PC-3 (cell line): ENCODE measurements around the gene GPR132. TPM values are rescaled to one million over a fixed set of nuclear protein-coding genes. Genes with fewer than 3 reads are reported as not detected.

Experiments
- ATAC-seq: fragments of 200-7000 bp; cut with Tn5 transposase; 2 replicates; pipeline ENCODE4 v1.9.1; 2020; ENCODE audit warnings: mild to moderate bottlenecking, moderate library complexity
- BruUV-seq: library from RNA; stranded (reverse); fragments of 400-500 nt; replicated peaks from 2 replicates; lab custom pipeline; 2021; lab: Mats Ljungman, UMichigan
- CTCF ChIA-PET: fragments of 300-600 bp; sonication (Branson Sonifier 250); formaldehyde crosslinking; loops from one replicate; lab custom pipeline; 2022; ENCODE audit warnings: antibody characterized with exemption; lab: Charles Lee
- POLR2A ChIA-PET: fragments of 300-600 bp; sonication (Branson Sonifier 250); formaldehyde crosslinking; loops from one replicate; lab custom pipeline; 2022; ENCODE audit warnings: antibody characterized with exemption; ENCODE audit not compliant: unreplicated experiment; lab: Charles Lee
- DNase-seq: peaks from one replicate; pipeline ENCODE4 v3.0.0-alpha.2; 2015
- H2AFZ ChIP-seq: fragments of 300-600 bp; sonication (generic); 2 replicates; pipeline ENCODE4 v1.6.0; 2016; ENCODE audit warnings: antibody characterized with exemption, low read length
- H3F3A ChIP-seq: fragments of 300-600 bp; sonication (generic); one replicate; pipeline ENCODE4 v1.6.0; 2017; ENCODE audit warnings: antibody characterized with exemption, low read length, control low read depth, mild to moderate bottlenecking; ENCODE audit not compliant: unreplicated experiment
- H3K27ac ChIP-seq: fragments of 300-600 bp; sonication (generic); 2 replicates; pipeline ENCODE4 v1.5.1; 2016; ENCODE audit warnings: mild to moderate bottlenecking, low read length
- H3K27me3 ChIP-seq: fragments of 300-600 bp; sonication (generic); 2 replicates; pipeline ENCODE4 v1.6.1; 2016; ENCODE audit warnings: low read length, mixed read lengths
- H3K36me3 ChIP-seq: fragments of 300-600 bp; sonication (generic); 2 replicates; pipeline ENCODE4 v1.6.1; 2016; ENCODE audit warnings: low read depth, mixed run types, low read length, mixed read lengths
- H3K4me1 ChIP-seq: fragments of 300-600 bp; sonication (generic); 2 replicates; pipeline ENCODE4 v1.5.1; 2016; ENCODE audit warnings: low read length; ENCODE audit not compliant: insufficient read depth
- H3K4me2 ChIP-seq: fragments of 300-600 bp; sonication (generic); 2 replicates; pipeline ENCODE4 v1.6.0; 2016; ENCODE audit warnings: low read length
- H3K4me3 ChIP-seq: fragments of 300-600 bp; sonication (generic); 2 replicates; pipeline ENCODE4 v1.5.1; 2016; ENCODE audit warnings: mild to moderate bottlenecking, low read length, mixed read lengths
- H3K79me2 ChIP-seq: fragments of 300-600 bp; sonication (generic); 2 replicates; pipeline ENCODE4 v1.6.1; 2017; ENCODE audit warnings: low read length, mixed read lengths
- H3K9ac ChIP-seq: fragments of 300-600 bp; sonication (generic); 2 replicates; pipeline ENCODE4 v1.6.0; 2016; ENCODE audit warnings: mild to moderate bottlenecking, low read length
- H3K9me2 ChIP-seq: fragments of 300-600 bp; sonication (generic); replicated peaks from 2 replicates; pipeline ENCODE4 v1.6.1; 2016; ENCODE audit warnings: mixed run types, low read length, mixed read lengths
- H3K9me3 ChIP-seq: fragments of 300-600 bp; sonication (generic); 2 replicates; pipeline ENCODE4 v1.6.1; 2016; ENCODE audit warnings: low read length, mixed read lengths
- H4K20me1 ChIP-seq: fragments of 300-600 bp; sonication (generic); 2 replicates; pipeline ENCODE4 v1.6.1; 2016; ENCODE audit warnings: low read length, mixed read lengths
- EZH2 ChIP-seq: fragments of 300-600 bp; sonication (generic); IDR thresholded peaks from one replicate; pipeline ENCODE4 v1.6.1; 2017; ENCODE audit warnings: antibody characterized with exemption, mild to moderate bottlenecking, low read length; ENCODE audit not compliant: unreplicated experiment
- EZH2phosphoT487 ChIP-seq: fragments of 300-600 bp; sonication (generic); IDR thresholded peaks from 2 replicates; pipeline ENCODE4 v1.6.1; 2018; ENCODE audit warnings: mild to moderate bottlenecking, antibody characterized with exemption, low read length, borderline replicate concordance
- intact Hi-C: fragments of 100-400 bp; cut with micrococcal nuclease; formaldehyde crosslinking; loops from 2 replicates; pipeline ENCODE4 v1.9.0; 2023
- total RNA-seq: library from RNA; depleted of rRNA; stranded (reverse); fragments of >200 nt; gene quantifications from 2 replicates; pipeline ENCODE4 v1.2.3, GENCODE V29; 2014
- TF ChIP-seq, protein P1 (sequence below): fragments of 300-600 bp; sonication (generic); conservative IDR thresholded peaks from 2 replicates; pipeline ENCODE4 v1.5.1; 2017; ENCODE audit warnings: antibody characterized with exemption, low read depth, mild to moderate bottlenecking, low read length

Gene GPR132
- total RNA-seq, 1 experiment from 2014 or later = 0.04 TPM

DNA sequence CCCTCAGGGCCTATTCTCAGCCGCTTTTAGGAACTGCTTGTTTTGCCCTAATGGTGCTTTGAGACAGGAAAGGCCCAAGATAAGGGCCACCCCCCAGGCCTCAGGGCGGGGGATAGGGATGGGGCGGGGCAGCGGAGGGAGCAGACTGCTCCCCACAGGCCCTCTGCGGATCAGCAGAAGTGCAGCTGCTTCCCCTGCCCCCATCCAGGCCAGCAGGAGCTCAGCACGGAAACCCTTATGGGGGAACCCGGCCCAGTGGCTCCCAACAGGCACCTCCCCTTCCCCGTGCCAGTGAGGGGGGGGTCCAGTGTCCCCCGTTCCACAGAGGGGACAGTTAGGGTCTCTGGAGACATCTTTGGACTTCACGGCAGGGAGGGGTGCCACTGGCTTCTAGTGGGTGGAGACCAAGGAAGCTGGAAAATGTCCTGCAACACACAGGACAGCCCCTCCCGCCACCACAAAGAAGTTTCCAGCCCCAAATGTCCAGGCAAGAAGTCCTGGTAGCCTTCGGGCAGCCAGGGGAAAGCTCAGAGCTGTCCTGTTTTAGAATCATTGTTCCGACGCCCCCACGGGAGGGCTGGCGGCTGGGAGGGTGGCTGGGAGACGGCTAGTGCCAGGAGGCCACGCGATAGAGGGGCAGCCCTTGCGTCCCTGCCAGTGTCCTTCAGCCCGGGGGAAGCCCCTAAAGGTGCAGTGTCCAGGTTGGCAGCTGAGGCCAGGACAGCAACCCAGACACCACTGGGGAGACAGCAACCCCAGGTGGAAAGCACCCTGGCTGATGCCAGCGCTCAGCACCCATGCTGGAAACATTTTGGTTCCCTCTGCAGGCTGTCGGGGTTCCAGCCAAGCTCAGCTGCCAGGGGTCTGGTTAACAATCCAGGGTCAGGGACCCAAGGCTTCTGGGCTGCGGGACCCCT lies 10.4 kb upstream of the GPR132 start:
- Histone ChIP-seq H4K20me1 (no peaks in the 10 kb centered on the region), H2AFZ (no peak overlapping the region), H3K4me1 (no peaks in the 10 kb centered on the region), H3F3A (no peaks in the 10 kb centered on the region), H3K27me3 (no peaks in the 10 kb centered on the region), H3K79me2 (no peaks in the 10 kb centered on the region), H3K4me2 (no peak overlapping the region), H3K9ac (no peak overlapping the region), H3K27ac (no peak overlapping the region), H3K4me3 (no peak overlapping the region), H3K9me2 (no peaks in the 10 kb centered on the region), H3K9me3 (no peaks in the 10 kb centered on the region), H3K36me3 (no peaks in the 10 kb centered on the region)
- ChIA-PET CTCF (no interaction called here), POLR2A (no interaction called here)
- TF ChIP-seq EZH2 (no peak), EZH2phosphoT487 (no peak)
- TF ChIP-seq, protein P1, sequence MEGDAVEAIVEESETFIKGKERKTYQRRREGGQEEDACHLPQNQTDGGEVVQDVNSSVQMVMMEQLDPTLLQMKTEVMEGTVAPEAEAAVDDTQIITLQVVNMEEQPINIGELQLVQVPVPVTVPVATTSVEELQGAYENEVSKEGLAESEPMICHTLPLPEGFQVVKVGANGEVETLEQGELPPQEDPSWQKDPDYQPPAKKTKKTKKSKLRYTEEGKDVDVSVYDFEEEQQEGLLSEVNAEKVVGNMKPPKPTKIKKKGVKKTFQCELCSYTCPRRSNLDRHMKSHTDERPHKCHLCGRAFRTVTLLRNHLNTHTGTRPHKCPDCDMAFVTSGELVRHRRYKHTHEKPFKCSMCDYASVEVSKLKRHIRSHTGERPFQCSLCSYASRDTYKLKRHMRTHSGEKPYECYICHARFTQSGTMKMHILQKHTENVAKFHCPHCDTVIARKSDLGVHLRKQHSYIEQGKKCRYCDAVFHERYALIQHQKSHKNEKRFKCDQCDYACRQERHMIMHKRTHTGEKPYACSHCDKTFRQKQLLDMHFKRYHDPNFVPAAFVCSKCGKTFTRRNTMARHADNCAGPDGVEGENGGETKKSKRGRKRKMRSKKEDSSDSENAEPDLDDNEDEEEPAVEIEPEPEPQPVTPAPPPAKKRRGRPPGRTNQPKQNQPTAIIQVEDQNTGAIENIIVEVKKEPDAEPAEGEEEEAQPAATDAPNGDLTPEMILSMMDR = no peak
- BruUV-seq = no TSS peak
- no peak for DNase-seq
- ATAC-seq = no peak; the same call in 1 of the 2 replicates
- intact Hi-C loops = no loop called here

DNA sequence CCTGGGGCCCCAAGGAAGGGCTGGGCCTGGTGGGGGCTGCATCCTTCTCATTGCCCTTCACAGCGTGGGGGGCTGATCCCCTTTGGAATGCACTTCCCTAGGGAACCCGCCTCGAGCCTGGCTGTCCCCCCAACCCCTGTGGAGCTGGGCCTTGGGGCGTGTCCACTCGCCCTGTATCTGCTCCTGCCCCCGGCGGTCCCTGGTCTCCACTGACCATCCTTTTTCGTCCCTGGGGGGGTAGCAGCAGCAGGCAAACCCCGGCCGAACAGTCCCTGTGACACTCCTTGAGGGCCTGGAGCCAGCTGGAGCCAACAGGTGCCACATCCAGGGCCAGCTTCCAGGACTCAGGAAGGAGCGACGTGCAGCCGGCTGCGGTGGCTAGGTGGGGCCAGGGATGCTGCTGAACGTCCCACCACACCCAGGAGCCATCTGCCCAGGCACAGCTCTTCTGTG lies 9.4 kb upstream of the GPR132 start:
- ChIA-PET CTCF (no interaction called here), POLR2A (no interaction called here)
- intact Hi-C loops = no loop called here
- Histone ChIP-seq H3K79me2 (no peaks in the 10 kb centered on the region), H3K27ac (no peak overlapping the region), H3K4me2 (no peak overlapping the region), H3K27me3 (no peaks in the 10 kb centered on the region), H3F3A (no peaks in the 10 kb centered on the region), H3K4me1 (no peaks in the 10 kb centered on the region), H3K36me3 (no peaks in the 10 kb centered on the region), H2AFZ (no peak overlapping the region), H3K9ac (no peak overlapping the region), H3K4me3 (no peak overlapping the region), H3K9me3 (no peaks in the 10 kb centered on the region), H4K20me1 (no peaks in the 10 kb centered on the region), H3K9me2 (no peaks in the 10 kb centered on the region)
- TF ChIP-seq, protein P1 = no peak
- no peak for TF ChIP-seq EZH2phosphoT487
- no peak for TF ChIP-seq EZH2
- BruUV-seq = no TSS peak
- DNase-seq (no peak), ATAC-seq (peak; percentile 45)
